Common myeloid progenitor, CD34-positive (primary cell): ENCODE results near the gene CCDC136.
A peak's percentile ranks its signal among the peaks of the same experiment; 100 is the strongest.

ENCODE experiments used
- CTCF ChIA-PET: fragments of 350-600 bp; sonication (Branson Sonifier 250); formaldehyde crosslinking; loops from one replicate; lab custom pipeline; 2021; ENCODE audit warnings: antibody characterized with exemption; lab: Charles Lee
- POLR2A ChIA-PET: fragments of 350-600 bp; sonication (Branson Sonifier 250); formaldehyde crosslinking; loops from one replicate; lab custom pipeline; 2021; ENCODE audit warnings: antibody characterized with exemption; lab: Charles Lee
- DNase-seq, 3 donors: peaks; one replicate each; pipeline versions ENCODE4 v3.0.0 to v3.0.0-alpha.2; 2013
- H3K27ac ChIP-seq, 2 experiments: 1 replicate in 1 of 2; 2 replicates in 1 of 2; pipeline ENCODE4 v1.7.0; 2013; ENCODE audit warnings: inconsistent platforms in 2 of 2, low read length in 2 of 2, mild to moderate bottlenecking in 2 of 2, low read depth in 1 of 2, moderate library complexity in 1 of 2; ENCODE audit not compliant: severe bottlenecking in 2 of 2, insufficient read depth in 1 of 2, poor library complexity in 1 of 2
- H3K27me3 ChIP-seq, 5 experiments: replicated peaks in 2 of 5; 1 replicate in 3 of 5; 2 replicates in 2 of 5; pipeline versions ENCODE4 v1.6.1 to v1.7.0; 2013; ENCODE audit warnings: low read length in 4 of 5, mild to moderate bottlenecking in 2 of 5, moderate library complexity in 2 of 5, inconsistent platforms in 1 of 5; ENCODE audit not compliant: insufficient read depth in 5 of 5, control insufficient read depth in 4 of 5
- H3K36me3 ChIP-seq, 4 experiments: 1 replicate in 2 of 4; 2 replicates in 2 of 4; pipeline versions ENCODE4 v1.6.1 to v1.7.0; 2013; ENCODE audit warnings: low read length in 3 of 4, control low read depth in 1 of 4, mild to moderate bottlenecking in 1 of 4; ENCODE audit not compliant: control insufficient read depth in 4 of 4, insufficient read depth in 4 of 4
- H3K4me1 ChIP-seq, 4 experiments: 1 replicate in 3 of 4; 2 replicates in 1 of 4; pipeline versions ENCODE4 v1.6.1 to v1.7.1; 2013; ENCODE audit warnings: low read length in 3 of 4, mild to moderate bottlenecking in 3 of 4, control low read depth in 1 of 4, inconsistent platforms in 1 of 4, moderate library complexity in 1 of 4; ENCODE audit not compliant: control insufficient read depth in 4 of 4, insufficient read depth in 4 of 4; ENCODE audit errors: control extremely low read depth in 1 of 4
- H3K4me3 ChIP-seq, 7 experiments: 1 replicate in 4 of 7; 2 replicates in 3 of 7; pipeline versions ENCODE4 v1.5.1 to v1.7.0; 2013; ENCODE audit warnings: mild to moderate bottlenecking in 7 of 7, low read length in 6 of 7, moderate library complexity in 6 of 7, inconsistent platforms in 2 of 7, low read depth in 2 of 7, control low read depth in 1 of 7; ENCODE audit not compliant: insufficient read depth in 4 of 7, control insufficient read depth in 1 of 7; ENCODE audit errors: extremely low read depth in 1 of 7
- H3K9me3 ChIP-seq, 5 experiments: 1 replicate in 4 of 5; 2 replicates in 1 of 5; pipeline versions ENCODE4 v1.6.1 to v1.7.1; 2013; ENCODE audit warnings: low read length in 4 of 5, mild to moderate bottlenecking in 2 of 5, inconsistent platforms in 1 of 5, low read depth in 1 of 5, moderate library complexity in 1 of 5; ENCODE audit not compliant: control insufficient read depth in 4 of 5, insufficient read depth in 2 of 5; ENCODE audit errors: control extremely low read depth in 1 of 5
- WGBS: methylation state at CpG from one replicate; pipeline ENCODE4 v1.1.5; 2013; ENCODE audit not compliant: insufficient coverage; 5-methylcytosine and 5-hydroxymethylcytosine counted together

Gene CCDC136

GRCh38 chr7:128831178-128831993 lies 39.6 kb downstream of the CCDC136 start:
- 4% methylated on average over 31 of the region's 33 CpGs for WGBS
- CTCF ChIA-PET, result interaction anchor here (1.0 to 3.6 kb wide), 8 partner anchors 9 to 52 kb away, joined by 3 to 28 read pairs (median 5); no protein-coding TSS in a partner anchor
- DNase-seq, result peak in 2 of 3 donors; percentile 49 to 61
- POLR2A ChIA-PET, result interaction anchor here (0.6 to 0.7 kb wide), 2 partner anchors 10 to 385 kb away, joined by 3 read pairs; no protein-coding TSS in a partner anchor
- Histone ChIP-seq H3K27me3 (peaks cover 0 to 28% (median 4%) of the 10 kb centered on the region in 5 experiments), H3K9me3 (no peaks in the 10 kb centered on the region), H3K36me3 (no peaks in the 10 kb centered on the region), H3K4me1 (peaks cover 0 to 45% (median 44%) of the 10 kb centered on the region in 4 experiments), H3K4me3 (peak overlapping the region in 4 of 7 experiments; percentile 36 to 52 (median 49)), H3K27ac (peak overlapping the region in 1 of 2 experiments; percentile 75)

- POLR2A ChIA-PET, result interaction anchor here (0.6 to 0.7 kb wide), 2 partner anchors 10 to 384 kb away, joined by 3 read pairs; no protein-coding TSS in a partner anchor
- H3K9me3 ChIP-seq, result no peaks in the 10 kb centered on the region
- H3K4me3 ChIP-seq, result peak overlapping the region in 4 of 7 experiments; percentile 48 to 59 (median 50)
- peaks cover 0 to 28% (median 4%) of the 10 kb centered on the region in 5 experiments for H3K27me3 ChIP-seq
- peaks cover 0 to 45% (median 44%) of the 10 kb centered on the region in 4 experiments for H3K4me1 ChIP-seq
- no peaks in the 10 kb centered on the region for H3K36me3 ChIP-seq
- peak overlapping the region in 1 of 2 experiments; percentile 75 for H3K27ac ChIP-seq
- DNase-seq, result peak in 2 of 3 donors; percentile 28 to 44
- CTCF ChIA-PET, result interaction anchor here (0.9 to 3.6 kb wide), 11 partner anchors 10 to 51 kb away, joined by 3 to 28 read pairs (median 3); no protein-coding TSS in a partner anchor
- 7% methylated on average over 7 of the region's 22 CpGs for WGBS
Measured at GRCh38 chr7:128831994-128832879, 40.5 kb downstream of the CCDC136 start.

- no peaks in the 10 kb centered on the region for H3K36me3 ChIP-seq
- peaks cover 0 to 27% (median 2%) of the 10 kb centered on the region in 5 experiments for H3K27me3 ChIP-seq
- H3K4me1 ChIP-seq, result peaks cover 0 to 45% (median 44%) of the 10 kb centered on the region in 4 experiments
- no peak for DNase-seq
- H3K9me3 ChIP-seq, result no peaks in the 10 kb centered on the region
- H3K27ac ChIP-seq, result peak overlapping the region in 1 of 2 experiments; percentile 74
- H3K4me3 ChIP-seq, result peak overlapping the region in 2 of 7 experiments; percentile 50 to 59
- ChIA-PET POLR2A (interaction anchor here (0.7 kb wide), 1 partner anchor 9 kb away, joined by 3 read pairs; no protein-coding TSS in a partner anchor), CTCF (interaction anchor here (0.9 to 3.6 kb wide), 10 partner anchors 10 to 50 kb away, joined by 3 to 28 read pairs (median 3); no protein-coding TSS in a partner anchor)
- 31% methylated on average over 2 of the region's 2 CpGs for WGBS
Measured at GRCh38 chr7:128832880-128833147, 41.0 kb downstream of the CCDC136 start.

- Histone ChIP-seq H3K27me3 (peaks cover 0 to 24% (median 2%) of the 10 kb centered on the region in 5 experiments), H3K27ac (peak overlapping the region in 1 of 2 experiments; percentile 74), H3K9me3 (no peaks in the 10 kb centered on the region), H3K4me1 (peaks cover 0 to 45% (median 44%) of the 10 kb centered on the region in 4 experiments), H3K4me3 (no peak overlapping the region), H3K36me3 (no peaks in the 10 kb centered on the region)
- DNase-seq, result peak in 2 of 3 donors; percentile 60 to 66
- ChIA-PET POLR2A (interaction anchor here (0.7 kb wide), 1 partner anchor 9 kb away, joined by 3 read pairs; no protein-coding TSS in a partner anchor), CTCF (interaction anchor here (0.7 to 3.6 kb wide), 11 partner anchors 9 to 50 kb away, joined by 3 to 28 read pairs (median 3); no protein-coding TSS in a partner anchor)
- whole genome bisulfite sequencing, result 30% methylated on average over 5 of the region's 13 CpGs
Measured at GRCh38 chr7:128833148-128833945, 41.6 kb downstream of the CCDC136 start.

GRCh38 chr7:128833946-128834325 lies 42.2 kb downstream of the CCDC136 start:
- 80% methylated on average over 2 of the region's 4 CpGs for WGBS
- no peaks in the 10 kb centered on the region for H3K36me3 ChIP-seq
- DNase-seq, result no peak
- H3K4me1 ChIP-seq, result peaks cover 0 to 45% (median 44%) of the 10 kb centered on the region in 4 experiments
- ChIA-PET CTCF (interaction anchor here (0.7 to 3.6 kb wide), 5 partner anchors 9 to 26 kb away, joined by 4 to 28 read pairs (median 5); no protein-coding TSS in a partner anchor), POLR2A (no interaction called here)
- H3K4me3 ChIP-seq, result no peak overlapping the region
- H3K9me3 ChIP-seq, result no peaks in the 10 kb centered on the region
- H3K27me3 ChIP-seq, result peaks cover 0 to 19% (median 2%) of the 10 kb centered on the region in 5 experiments
- no peak overlapping the region for H3K27ac ChIP-seq

GRCh38 chr7:128835231-128835751 lies 43.5 kb downstream of the CCDC136 start:
- CTCF ChIA-PET, result interaction anchor here (0.8 to 2.0 kb wide), 5 partner anchors 17 to 46 kb away, joined by 3 to 5 read pairs (median 4); no protein-coding TSS in a partner anchor
- WGBS, result 97% methylated on average over 13 of the region's 16 CpGs
- Histone ChIP-seq H3K9me3 (no peaks in the 10 kb centered on the region), H3K27me3 (peaks cover 0 to 9% (median 0%) of the 10 kb centered on the region in 5 experiments), H3K4me3 (no peak overlapping the region), H3K27ac (no peak overlapping the region), H3K36me3 (no peaks in the 10 kb centered on the region), H3K4me1 (peaks cover 0 to 36% (median 34%) of the 10 kb centered on the region in 4 experiments)
- POLR2A ChIA-PET, result no interaction called here
- DNase-seq, result no peak
